ENCODE results near the gene EGLN3.

- TF ChIP-seq CTCF (IDR thresholded peaks at IDR 0.05), result no peak
- TF ChIP-seq POLR2A (IDR thresholded peaks at IDR 0.05), result no peak
Observed at GRCh38 chr14:33959692-33960151, 8.8 kb upstream of the EGLN3 start.

Data from upper lobe of left lung (tissue), 4 donors.